ENCODE measurements around the gene CNIH1.
"Not testable (repeated sequence)": the region's sequence is repeated elsewhere in the genome, so short reads cannot be mapped to it uniquely, and the experiment has no call there.

CNIH1 gene

GRCh38 chr14:54378893-54379292 lies 62.3 kb downstream of the CNIH1 start:
- not testable (repeated sequence) for DNase-seq

- DNase-seq: no peak
These were observed 63.7 kb downstream of the CNIH1 start for GRCh38 chr14:54377501-54377900.

GRCh38 chr14:54374117-54374884 lies 66.9 kb downstream of the CNIH1 start:
- no peak for DNase-seq
